ENCODE data around the gene OMP.

OMP gene

DNA sequence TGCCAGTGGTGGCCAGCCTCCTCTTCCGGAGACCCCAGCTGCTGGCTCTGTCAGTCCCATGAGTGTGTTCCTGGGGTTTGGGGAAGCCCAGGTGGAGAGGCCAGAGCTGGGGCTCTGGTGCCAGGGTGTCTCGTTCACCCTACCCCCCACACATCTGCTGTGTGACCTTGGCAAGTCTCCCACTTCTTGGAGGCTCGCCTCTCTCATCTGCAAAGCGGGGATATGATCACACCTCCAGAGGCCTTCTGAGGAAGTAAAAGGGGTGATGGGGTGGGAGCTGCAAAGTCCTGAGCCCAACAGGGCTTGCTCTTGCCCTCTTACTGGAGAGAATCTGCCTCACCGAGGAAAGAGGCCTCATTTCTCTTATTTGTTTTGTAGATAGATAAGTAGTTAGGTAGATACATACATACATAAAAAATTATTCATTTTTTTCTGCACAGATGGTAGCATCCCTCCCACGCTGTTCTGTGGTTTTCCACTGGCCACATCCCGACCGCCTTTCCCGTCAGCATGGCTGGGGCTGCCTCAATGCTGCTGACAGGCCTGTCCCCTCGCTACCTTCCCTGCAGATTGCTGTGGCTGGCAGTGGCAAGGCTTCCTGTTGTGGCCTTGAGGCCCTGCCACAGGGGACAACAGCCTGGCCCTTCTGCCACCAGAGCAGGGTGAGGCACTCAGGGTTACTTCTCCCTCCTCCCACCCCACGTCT, 49.3 kb downstream of the OMP start:
- no peak overlapping the region for H3K4me3 ChIP-seq (ENCODE audit: low read depth, low read length)
- TF ChIP-seq CTCF (IDR thresholded peaks at IDR 0.05; ENCODE audit: low read depth, low read length, missing control alignments): no peak
- DNase-seq (ENCODE audit: low read depth): no peak

GRCh38 chr11:77152846-77153245, 50.2 kb downstream of the OMP start:
- no peak overlapping the region for H3K4me3 ChIP-seq (ENCODE audit: low read depth, low read length)
- no peak for TF ChIP-seq CTCF (IDR thresholded peaks at IDR 0.05; ENCODE audit: low read depth, low read length, missing control alignments)
- no peak for DNase-seq (ENCODE audit: low read depth)
